Heart left ventricle (tissue), 13 donors: Measurements from ENCODE around the gene RCN2.

Source experiments
- CTCF ChIP-seq, 12 donors: fragments of 200-600 bp; sonication (generic) in 4 of 12; IDR thresholded peaks; one replicate each; pipeline versions ENCODE4 v1.5.0 to v1.8.0; 2018 to 2022; ENCODE audit warnings: antibody characterized with exemption in 12 of 12, mild to moderate bottlenecking in 5 of 12
- POLR2A ChIP-seq, 2 donors: fragments of 450-650 bp; IDR thresholded peaks; one replicate each; pipeline ENCODE4 v1.6.1; 2017; ENCODE audit warnings: antibody characterized with exemption in 2 of 2, mild to moderate bottlenecking in 2 of 2, moderate library complexity in 2 of 2
- donor health status: ischemic (EF 13 %, LVEDD 7.1; RV severe dilation, severe dysfunction).
- donor health status: DM: no; HTN: yes; CAD: no.
- donor health status: DM: no; HTN: no; CAD: no.
- donor health status: ischemic (EF 25% LVEDD 6.9; RV normal size, moderate dysfunction).
- donor health status: ischemic (EF 25% LVEDD 5.7; RV mildly dilated, moderate dysfunction).
- donor health status: ischemic (EF 35%, LVEDD 5.7; RV mildly dilated, moderate dysfunction).
- donor health status: nonischemic (EF 11% LVEDD 7.7; RV severe dilation, severe dysfunction).
- donor health status: DM: yes; HTN: yes; CAD: no.
- donor health status: PGD.
- donor health status: ischemic (EF 29% LVEDD 5.4; RV normal size, mild dysfunction).
- donor health status: nonischemic (EF 23%, LVEDD 6.1; RV moderate dilation, normal function).

DNA sequence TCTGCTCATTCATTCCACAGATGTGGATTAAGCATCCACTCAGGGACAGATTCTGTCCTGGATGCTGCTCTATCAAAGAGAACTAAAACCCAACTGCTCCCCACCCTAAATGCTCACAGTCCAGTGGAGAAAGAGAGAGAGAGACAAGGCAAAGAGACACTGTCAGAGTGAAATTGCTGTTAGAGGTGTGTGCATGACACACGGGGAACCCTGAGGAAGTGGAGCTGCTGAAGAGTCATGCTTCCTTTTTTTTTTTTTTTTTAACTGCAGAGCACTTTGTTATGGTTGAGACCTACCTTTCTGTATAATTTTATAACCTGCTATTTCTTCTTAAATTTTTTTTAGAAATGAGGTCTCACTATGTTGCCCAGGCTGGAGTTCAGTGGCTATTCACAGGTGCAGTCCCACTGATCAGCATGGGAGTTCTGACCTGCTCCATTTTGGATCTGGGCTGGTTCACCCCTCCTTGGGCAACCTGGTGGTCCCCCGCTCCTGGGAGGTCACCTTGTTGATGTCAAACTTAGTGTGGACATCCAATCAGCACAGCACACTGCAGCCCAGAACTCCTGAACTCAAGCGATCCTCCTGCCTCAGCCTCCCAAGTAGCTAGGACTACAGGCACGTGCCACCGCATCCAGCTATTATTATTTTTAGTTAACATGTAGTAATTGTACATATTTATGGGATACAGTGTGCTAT is 45.2 kb downstream of the RCN2 start:
- TF ChIP-seq CTCF (IDR thresholded peaks at IDR 0.05) (no peak), POLR2A (IDR thresholded peaks at IDR 0.05) (no peak)
